Measurements from ENCODE around the gene CASZ1. TPM values are rescaled to one million over a fixed set of nuclear protein-coding genes. Genes with fewer than 3 reads are reported as not detected.

The CASZ1 gene
- total RNA-seq, 1 donor from 2014 or later, result 6.9 TPM

- H3K9me3 Mint-ChIP-seq, result no peaks in the 10 kb centered on the region
- H3K27ac Mint-ChIP-seq, result no peak overlapping the region
- no peaks in the 10 kb centered on the region for H3K36me3 Mint-ChIP-seq (ENCODE audit: low read depth)
- no peak for DNase-seq
- H3K4me1 Mint-ChIP-seq, result no peaks in the 10 kb centered on the region
- no peak overlapping the region for H3K4me3 Mint-ChIP-seq
- intact Hi-C loops (cut with micrococcal nuclease), result no loop called here
- H3K27me3 Mint-ChIP-seq, result peaks cover 11% of the 10 kb centered on the region
These were observed 92.0 kb downstream of the CASZ1 start for GRCh38 chr1:10704368-10704882.

GRCh38 chr1:10703702-10704101 is 92.7 kb downstream of the CASZ1 start:
- intact Hi-C loops (cut with micrococcal nuclease), result no loop called here
- Mint-ChIP-seq H3K9me3 (no peaks in the 10 kb centered on the region), H3K4me1 (no peaks in the 10 kb centered on the region), H3K4me3 (no peak overlapping the region), H3K36me3 (ENCODE audit: low read depth) (no peaks in the 10 kb centered on the region), H3K27ac (no peak overlapping the region), H3K27me3 (peaks cover 11% of the 10 kb centered on the region)
- DNase-seq, result no peak

GRCh38 chr1:10701145-10701544 is 95.3 kb downstream of the CASZ1 start:
- no peak for DNase-seq
- Mint-ChIP-seq H3K4me1 (peaks cover 12% of the 10 kb centered on the region), H3K27me3 (peaks cover 20% of the 10 kb centered on the region), H3K27ac (no peak overlapping the region), H3K36me3 (ENCODE audit: low read depth) (no peaks in the 10 kb centered on the region), H3K9me3 (no peaks in the 10 kb centered on the region), H3K4me3 (no peak overlapping the region)
- intact Hi-C loops (cut with micrococcal nuclease), result no loop called here

DNA sequence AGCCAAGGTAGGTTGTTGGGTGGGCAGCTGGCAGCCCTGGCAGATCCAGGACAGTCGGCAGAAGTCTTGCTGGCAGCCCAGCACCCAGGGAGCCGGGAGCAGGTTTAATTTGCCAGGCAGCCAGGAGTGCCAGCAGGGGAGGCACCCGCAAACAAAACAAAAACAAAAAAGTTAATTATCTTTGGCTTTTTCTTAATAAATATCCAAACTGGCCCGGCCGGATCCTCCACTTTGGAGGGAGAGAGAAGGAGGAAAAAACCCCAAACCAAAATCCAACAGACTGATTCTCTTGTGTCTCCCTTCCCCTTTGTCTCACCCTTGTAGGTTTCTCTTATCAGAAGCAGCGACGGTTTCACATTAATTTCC is 97.0 kb downstream of the CASZ1 start:
- Mint-ChIP-seq H3K27ac (no peak overlapping the region), H3K4me3 (no peak overlapping the region), H3K27me3 (peaks cover 28% of the 10 kb centered on the region), H3K9me3 (no peaks in the 10 kb centered on the region), H3K36me3 (ENCODE audit: low read depth) (no peaks in the 10 kb centered on the region), H3K4me1 (peaks cover 16% of the 10 kb centered on the region)
- DNase-seq, result no peak
- intact Hi-C loops (cut with micrococcal nuclease), result loop anchor here (10.0 kb wide), 1 partner anchor 875 kb away; the partner anchor contains the start of gene CLSTN1

- peaks cover 27% of the 10 kb centered on the region for H3K27me3 Mint-ChIP-seq
These were observed 97.5 kb downstream of the CASZ1 start for GRCh38 chr1:10698726-10699469.

GRCh38 chr1:10697621-10698160 is 98.8 kb downstream of the CASZ1 start:
- intact Hi-C loops (cut with micrococcal nuclease), result loop anchor here (10.0 kb wide), 1 partner anchor 873 kb away; the partner anchor contains the start of gene CLSTN1
- no peak for DNase-seq
- Mint-ChIP-seq H3K9me3 (no peaks in the 10 kb centered on the region), H3K27me3 (peaks cover 25% of the 10 kb centered on the region), H3K36me3 (ENCODE audit: low read depth) (peaks cover 2% of the 10 kb centered on the region), H3K4me1 (peaks cover 21% of the 10 kb centered on the region), H3K27ac (no peak overlapping the region), H3K4me3 (no peak overlapping the region)

More at GRCh38 chr1:10698726-10699469, 97.5 kb downstream of the CASZ1 start:
- Mint-ChIP-seq H3K9me3 (no peaks in the 10 kb centered on the region), H3K36me3 (ENCODE audit: low read depth) (no peaks in the 10 kb centered on the region), H3K4me3 (no peak overlapping the region), H3K4me1 (peaks cover 16% of the 10 kb centered on the region), H3K27ac (no peak overlapping the region)
- intact Hi-C loops (cut with micrococcal nuclease), result loop anchor here (10.0 kb wide), 1 partner anchor 874 kb away; the partner anchor contains the start of gene CLSTN1
- no peak for DNase-seq

GRCh38 chr1:10696977-10697376 is 99.5 kb downstream of the CASZ1 start:
- Mint-ChIP-seq H3K27me3 (peaks cover 25% of the 10 kb centered on the region), H3K4me3 (no peak overlapping the region), H3K36me3 (ENCODE audit: low read depth) (peaks cover 2% of the 10 kb centered on the region), H3K4me1 (peaks cover 26% of the 10 kb centered on the region), H3K9me3 (no peaks in the 10 kb centered on the region), H3K27ac (no peak overlapping the region)
- no peak for DNase-seq
- intact Hi-C loops (cut with micrococcal nuclease), result loop anchor here (10.0 kb wide), 1 partner anchor 872 kb away; the partner anchor contains the start of gene CLSTN1

- peak overlapping the region; percentile 77 for H3K27ac Mint-ChIP-seq
- peaks cover 2% of the 10 kb centered on the region for H3K36me3 Mint-ChIP-seq (ENCODE audit: low read depth)
- H3K4me1 Mint-ChIP-seq, result peaks cover 26% of the 10 kb centered on the region
- DNase-seq, result peak; percentile 93
- no peaks in the 10 kb centered on the region for H3K9me3 Mint-ChIP-seq
- intact Hi-C loops (cut with micrococcal nuclease), result loop anchor here (5.0 to 10.0 kb wide), 4 partner anchors 37 to 870 kb away; partner anchors contain the start of gene CLSTN1
- peaks cover 23% of the 10 kb centered on the region for H3K27me3 Mint-ChIP-seq
- H3K4me3 Mint-ChIP-seq, result peak overlapping the region; percentile 84
These were observed 101.5 kb downstream of the CASZ1 start for GRCh38 chr1:10694633-10695627.

DNA sequence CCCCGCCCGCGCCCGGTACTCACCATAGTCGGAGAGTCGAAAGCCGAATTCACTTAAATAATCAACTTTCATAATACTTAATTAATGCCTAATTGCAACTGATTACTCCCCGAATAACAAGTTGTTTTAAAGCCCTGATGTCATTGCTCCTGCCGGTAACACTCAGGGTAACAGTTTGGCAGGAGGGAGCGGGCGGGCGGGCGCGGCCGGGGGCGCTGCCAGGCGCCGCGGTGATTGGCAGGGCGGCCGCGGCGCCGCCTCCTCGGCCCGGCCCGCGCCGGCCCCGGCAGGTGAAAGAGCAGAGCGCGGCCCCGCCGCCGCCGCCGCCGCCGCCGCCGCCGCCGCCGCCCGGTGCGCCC is 102.2 kb downstream of the CASZ1 start:
- Mint-ChIP-seq H3K4me1 (peaks cover 26% of the 10 kb centered on the region), H3K27me3 (peaks cover 19% of the 10 kb centered on the region), H3K9me3 (no peaks in the 10 kb centered on the region), H3K4me3 (peak overlapping the region; percentile 79), H3K36me3 (ENCODE audit: low read depth) (peaks cover 2% of the 10 kb centered on the region), H3K27ac (peak overlapping the region; percentile 76)
- intact Hi-C loops (cut with micrococcal nuclease), result loop anchor here (5.0 to 10.0 kb wide), 4 partner anchors 38 to 869 kb away; partner anchors contain the start of gene CLSTN1
- no peak for DNase-seq

DNA sequence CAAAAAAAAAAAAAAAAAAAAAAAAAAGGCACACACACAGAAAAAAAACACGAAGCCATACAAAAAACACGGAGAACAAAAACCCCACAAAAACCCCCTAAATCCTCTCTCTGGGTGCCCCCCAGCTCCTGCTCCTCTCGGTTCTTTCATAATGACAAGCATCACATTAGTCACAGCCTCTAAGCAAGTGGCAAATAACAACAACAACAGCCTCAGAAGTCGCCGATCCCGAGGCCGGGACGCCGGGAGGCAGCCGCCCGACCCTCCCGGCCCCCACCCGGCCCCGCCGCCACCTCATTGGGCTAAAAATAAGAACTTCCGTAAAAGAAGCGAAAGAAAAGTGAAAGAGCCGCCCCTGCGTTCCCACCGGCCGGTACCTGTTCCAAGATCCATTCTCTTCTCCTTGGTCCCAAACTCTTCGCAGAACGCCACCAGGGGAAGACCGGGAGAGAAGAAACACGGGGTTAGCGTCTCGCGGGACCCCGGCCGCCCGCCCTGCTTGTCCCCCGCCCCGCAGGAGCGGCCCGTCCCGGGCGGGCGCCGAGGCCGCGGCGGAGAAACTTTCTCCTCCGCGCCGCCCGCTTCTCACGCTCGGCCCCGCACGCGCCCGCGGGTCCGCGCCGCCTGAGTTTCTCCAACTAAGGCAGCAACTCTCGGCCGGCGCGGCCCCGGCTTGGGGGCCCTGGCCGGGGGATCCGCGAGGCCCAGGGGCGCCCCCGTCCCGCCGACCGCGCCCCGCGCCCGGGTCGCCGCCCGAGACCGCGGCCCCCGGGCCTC is 102.8 kb downstream of the CASZ1 start:
- DNase-seq, result peak; percentile 85
- peak overlapping the region; percentile 85 for H3K4me3 Mint-ChIP-seq
- H3K27me3 Mint-ChIP-seq, result peaks cover 19% of the 10 kb centered on the region
- peak overlapping the region; percentile 82 for H3K27ac Mint-ChIP-seq
- intact Hi-C loops (cut with micrococcal nuclease), result loop anchor here (1.0 to 10.0 kb wide), 6 partner anchors 39 to 869 kb away; partner anchors contain the start of gene CLSTN1
- H3K36me3 Mint-ChIP-seq (ENCODE audit: low read depth), result peaks cover 2% of the 10 kb centered on the region
- peaks cover 26% of the 10 kb centered on the region for H3K4me1 Mint-ChIP-seq
- H3K9me3 Mint-ChIP-seq, result no peaks in the 10 kb centered on the region

DNA sequence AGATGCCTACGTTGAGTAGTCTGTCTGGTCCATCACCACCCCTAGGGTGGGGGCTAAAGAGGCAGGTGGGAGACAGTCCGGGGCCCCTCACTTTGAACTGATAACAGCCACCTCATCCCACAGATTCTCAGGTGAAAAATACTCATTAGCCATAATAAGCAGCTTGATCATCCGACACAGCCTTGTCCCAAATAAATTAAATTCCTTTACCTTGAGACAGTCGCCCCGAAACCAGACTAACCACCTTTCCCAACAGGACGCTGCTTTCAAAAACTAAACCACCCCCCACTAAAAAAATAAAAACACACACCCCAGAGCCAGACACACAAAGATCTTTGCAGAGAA is 103.3 kb downstream of the CASZ1 start:
- H3K4me1 Mint-ChIP-seq, result peaks cover 26% of the 10 kb centered on the region
- no peaks in the 10 kb centered on the region for H3K9me3 Mint-ChIP-seq
- H3K4me3 Mint-ChIP-seq, result peak overlapping the region; percentile 85
- H3K27ac Mint-ChIP-seq, result peak overlapping the region; percentile 82
- DNase-seq, result no peak
- peaks cover 19% of the 10 kb centered on the region for H3K27me3 Mint-ChIP-seq
- intact Hi-C loops (cut with micrococcal nuclease), result loop anchor here (1.0 to 10.0 kb wide), 6 partner anchors 39 to 868 kb away; partner anchors contain the start of gene CLSTN1
- peaks cover 2% of the 10 kb centered on the region for H3K36me3 Mint-ChIP-seq (ENCODE audit: low read depth)

DNA sequence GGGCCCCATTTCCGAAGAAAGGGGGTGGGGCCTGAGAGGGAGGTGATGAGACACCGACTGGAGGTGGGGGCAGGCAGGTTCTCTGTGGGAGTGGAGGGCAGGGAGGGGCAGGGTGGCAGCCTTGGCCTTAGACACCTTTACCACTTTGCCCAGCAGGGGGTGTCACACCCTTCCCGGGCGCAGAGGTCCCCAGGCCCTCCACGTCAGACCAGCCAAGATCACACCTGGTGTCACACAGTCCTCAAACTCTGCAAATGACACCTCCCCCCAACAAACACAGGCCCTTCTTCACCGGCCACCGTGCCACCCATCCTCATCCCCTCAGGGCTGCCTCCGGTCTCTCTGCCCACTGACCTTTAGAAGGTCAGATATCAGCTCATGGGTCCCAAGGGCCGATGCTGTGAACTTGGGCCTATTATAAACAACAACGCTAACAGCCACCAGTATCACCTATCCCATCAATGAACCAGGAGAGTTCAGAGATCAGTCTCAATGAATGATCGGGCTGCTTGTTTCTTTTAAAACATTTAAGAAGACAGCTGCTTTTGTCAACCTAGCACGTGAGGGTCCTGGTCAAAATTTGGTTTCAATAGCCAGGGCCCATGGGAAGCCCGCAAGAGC is 103.9 kb downstream of the CASZ1 start:
- peak; percentile 86 for DNase-seq
- Mint-ChIP-seq H3K27me3 (peaks cover 15% of the 10 kb centered on the region), H3K9me3 (no peaks in the 10 kb centered on the region), H3K27ac (no peak overlapping the region), H3K4me3 (peak overlapping the region; percentile 85), H3K36me3 (ENCODE audit: low read depth) (peaks cover 2% of the 10 kb centered on the region), H3K4me1 (peaks cover 24% of the 10 kb centered on the region)
- intact Hi-C loops (cut with micrococcal nuclease), result loop anchor here (1.0 to 10.0 kb wide), 6 partner anchors 40 to 868 kb away; partner anchors contain the start of gene CLSTN1

Data from activated CD4-positive, alpha-beta T cell treated with anti-CD3 and anti-CD28 coated beads, Interleukin-2, amount 10 ng/mL, durations not matched to agents 24 days and 14 days (primary cell).